ENCODE measurements around the gene HEYL.

HEYL gene

DNA sequence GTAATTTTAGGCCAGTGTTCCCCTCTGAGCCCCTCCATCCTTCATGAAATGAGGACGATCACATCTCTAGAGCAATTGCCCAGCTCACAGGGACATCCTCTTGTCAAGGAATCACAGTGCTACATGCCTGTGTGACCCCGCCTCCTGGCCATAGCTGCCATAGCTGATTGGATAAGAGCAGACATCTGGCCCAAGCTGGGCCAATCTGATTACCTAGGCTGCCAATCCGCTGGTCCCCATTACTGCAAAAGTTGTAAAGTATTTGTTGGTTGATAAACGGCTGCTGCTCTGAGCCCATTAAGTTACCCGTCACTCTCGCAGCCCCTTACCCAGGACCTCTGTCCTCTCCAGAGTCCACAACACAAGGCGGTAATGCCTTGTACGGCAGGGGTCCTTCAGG, 24.1 kb upstream of the HEYL start:
- DNase-seq = no peak

DNA sequence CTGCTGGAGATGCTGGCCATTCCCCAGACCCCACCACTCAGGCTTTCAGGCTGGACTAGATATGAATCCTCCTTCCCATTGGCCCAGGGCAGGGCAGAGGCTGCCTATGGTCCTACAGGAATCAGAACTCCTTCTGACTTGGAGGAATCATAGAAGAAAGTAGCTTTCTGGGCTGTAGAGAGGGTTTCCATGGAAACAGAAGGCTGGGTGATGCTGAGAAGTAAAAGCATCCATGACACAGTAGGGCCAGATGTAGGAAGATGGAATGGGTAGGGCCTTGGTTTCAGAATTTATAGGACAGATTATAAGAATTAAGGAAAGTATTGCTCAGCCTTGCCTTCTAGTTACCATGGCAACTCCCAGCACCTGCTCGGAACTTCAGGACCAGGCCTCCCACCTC, 23.4 kb upstream of the HEYL start:
- DNase-seq = no peak

GRCh38 chr1:39659538-39659937, 20.1 kb upstream of the HEYL start:
- DNase-seq = no peak

DNA sequence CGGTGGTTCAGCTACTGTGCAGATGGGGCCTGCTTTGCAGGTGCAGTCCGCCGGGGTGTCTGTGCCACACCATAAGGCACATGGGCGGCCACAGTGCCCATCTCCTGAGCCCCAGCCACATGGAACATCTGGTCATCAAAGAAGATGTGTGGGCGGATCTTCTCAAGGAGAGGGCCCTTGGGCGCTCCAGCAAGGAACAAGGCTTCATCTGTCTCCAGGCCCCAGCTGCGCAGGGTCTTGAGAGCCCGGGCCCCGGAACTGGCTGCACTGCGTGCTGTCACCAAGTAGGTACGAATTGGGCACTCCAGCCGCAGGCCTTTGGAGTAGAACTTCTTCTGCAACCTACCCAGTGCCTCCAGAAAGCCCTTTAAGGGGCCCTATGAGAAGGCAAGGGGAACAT, 19.7 kb upstream of the HEYL start:
- no peak for DNase-seq

DNA sequence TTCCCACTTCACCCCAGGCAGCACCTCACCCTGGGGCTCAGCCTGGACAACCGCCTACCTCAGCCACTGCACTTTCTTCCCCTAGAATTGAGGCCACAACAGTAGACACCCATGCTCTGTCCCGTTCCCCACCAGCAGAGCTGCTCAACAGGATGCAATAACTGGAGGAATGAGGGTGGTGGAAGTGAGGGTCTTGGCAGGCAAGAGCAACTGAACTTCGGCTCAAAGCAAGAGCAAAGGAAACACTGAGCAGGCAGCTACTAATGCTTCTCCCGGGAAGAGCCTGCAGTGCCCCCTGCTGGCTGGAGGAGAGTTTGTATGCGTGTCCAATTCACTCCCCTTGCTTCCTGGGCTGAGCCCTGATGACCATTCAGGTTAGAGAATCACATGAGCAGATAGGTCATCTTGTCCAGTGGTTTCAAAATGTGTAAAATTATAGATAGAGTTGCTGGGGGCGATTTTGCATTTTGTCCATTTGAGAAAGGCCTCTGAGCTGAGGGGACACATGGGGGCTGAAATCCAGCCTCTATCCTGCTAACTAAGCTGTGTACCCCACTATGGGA, 18.6 kb upstream of the HEYL start:
- DNase-seq = peak; percentile 79

GRCh38 chr1:39657402-39657801, 18.0 kb upstream of the HEYL start:
- no peak for DNase-seq

GRCh38 chr1:39656391-39656790, 16.9 kb upstream of the HEYL start:
- no peak for DNase-seq

- DNase-seq = no peak
These were observed 16.3 kb upstream of the HEYL start for GRCh38 chr1:39655578-39656268.

DNA sequence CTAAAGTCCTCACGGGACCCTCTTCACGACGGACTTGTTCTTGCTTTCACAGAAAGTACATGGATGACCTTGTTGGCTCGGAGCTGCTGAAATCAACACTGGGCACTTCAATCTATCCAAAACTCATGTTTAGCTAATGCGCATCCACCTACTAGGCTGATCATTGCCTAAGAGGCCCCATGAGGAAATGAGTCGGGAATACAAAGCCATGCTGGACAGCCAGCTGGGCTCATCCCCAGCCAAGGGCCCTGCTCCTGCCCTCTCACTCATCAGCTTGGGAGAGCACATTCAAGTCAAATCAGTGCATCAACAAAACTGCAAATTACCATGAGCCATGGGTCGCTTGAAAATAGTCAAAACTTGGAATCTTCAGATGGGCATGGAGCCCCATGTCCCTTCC, 14.8 kb upstream of the HEYL start:
- DNase-seq = no peak

DNA sequence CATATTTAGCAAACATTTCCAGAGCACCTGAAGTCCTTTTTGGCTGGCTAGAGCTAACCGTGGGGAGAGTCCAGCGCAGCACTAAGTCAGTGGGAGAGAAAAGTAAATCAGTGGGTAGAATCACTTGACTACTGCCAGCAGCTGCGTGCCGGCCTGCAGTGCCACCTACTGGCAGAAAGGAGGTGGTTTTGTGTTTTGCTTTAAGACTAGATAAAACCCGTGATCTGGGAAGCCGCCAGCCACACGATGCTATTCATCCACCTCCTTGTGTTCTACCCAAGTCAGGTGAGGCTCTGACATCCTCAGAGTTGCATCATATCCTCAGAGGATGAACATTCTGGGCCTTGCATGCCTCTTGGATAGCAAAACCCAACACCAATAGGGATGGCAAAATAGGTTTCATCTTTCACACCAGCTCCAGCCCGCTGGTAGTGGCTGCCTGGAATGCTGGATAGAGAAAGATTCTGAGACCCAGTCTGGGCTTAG, 14.1 kb upstream of the HEYL start:
- DNase-seq = peak; percentile 80

- DNase-seq = no peak
These were observed 13.1 kb upstream of the HEYL start for GRCh38 chr1:39652554-39652953.

- DNase-seq = no peak
These were observed 12.7 kb upstream of the HEYL start for GRCh38 chr1:39652105-39652504.

DNA sequence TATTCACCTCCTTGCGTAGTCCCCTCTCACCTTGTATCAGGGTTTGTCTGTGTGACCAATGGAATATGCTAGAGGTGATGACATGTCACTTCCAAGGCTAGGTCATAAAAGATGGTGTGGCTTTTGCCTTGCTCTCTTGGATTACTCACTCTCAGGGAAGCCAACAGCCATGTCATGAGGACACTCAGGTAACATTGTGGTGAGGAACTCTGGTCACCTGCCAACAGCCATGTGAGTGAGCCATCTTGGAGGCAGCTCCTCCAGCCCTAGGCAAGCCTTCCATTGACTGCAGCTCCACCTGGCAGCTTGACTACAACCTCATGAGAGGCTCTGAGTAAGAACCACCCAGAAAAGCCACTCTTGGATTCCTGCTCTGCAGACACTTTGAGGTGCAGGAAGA, 11.0 kb upstream of the HEYL start:
- no peak for DNase-seq

GRCh38 chr1:39649636-39650185, 10.3 kb upstream of the HEYL start:
- DNase-seq = no peak

GRCh38 chr1:39648496-39648895, 9.1 kb upstream of the HEYL start:
- DNase-seq = no peak

- DNase-seq = no peak
These were observed 7.8 kb upstream of the HEYL start for GRCh38 chr1:39647247-39647646.

DNA sequence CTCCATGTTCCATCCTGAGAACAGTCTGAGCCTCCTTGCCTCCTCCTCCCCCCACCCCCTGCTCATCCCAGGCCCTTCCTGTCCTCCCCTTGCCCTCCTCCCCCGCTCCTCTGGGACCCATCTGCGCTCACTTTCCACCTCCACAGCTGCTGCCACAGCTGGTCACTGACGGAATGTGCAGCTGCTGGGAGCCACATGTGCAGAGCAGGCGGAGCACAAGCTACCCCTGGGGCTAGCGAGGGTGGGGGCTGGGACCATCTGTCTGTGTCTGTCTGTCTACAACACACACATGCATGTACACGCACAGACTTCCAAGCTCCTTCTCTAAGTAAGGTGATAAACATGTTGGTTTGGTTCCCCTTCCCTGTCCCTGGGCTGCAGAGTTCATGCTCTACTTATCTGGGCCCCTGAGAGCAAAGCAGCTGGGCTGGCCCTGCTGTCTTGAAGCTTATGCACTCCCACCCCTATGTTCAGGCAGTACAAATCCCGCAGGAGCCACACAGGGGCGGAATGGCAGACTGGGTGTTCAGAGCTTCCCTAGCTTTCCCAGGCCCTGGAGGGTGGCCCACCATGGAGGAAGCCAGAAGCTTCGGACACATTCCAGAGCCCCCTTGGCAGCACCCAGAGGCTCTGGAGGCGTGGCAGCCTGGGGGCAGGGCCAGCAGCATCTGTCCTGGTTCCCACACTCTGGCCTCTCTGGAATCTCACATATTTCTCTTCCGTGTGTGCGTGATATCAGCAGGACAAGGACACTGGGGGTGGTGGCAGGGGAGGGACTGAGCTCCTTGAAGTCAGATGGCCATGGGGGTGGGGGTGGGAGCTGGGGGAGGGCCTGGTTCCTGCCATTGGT, 7.0 kb upstream of the HEYL start:
- DNase-seq = no peak

DNA sequence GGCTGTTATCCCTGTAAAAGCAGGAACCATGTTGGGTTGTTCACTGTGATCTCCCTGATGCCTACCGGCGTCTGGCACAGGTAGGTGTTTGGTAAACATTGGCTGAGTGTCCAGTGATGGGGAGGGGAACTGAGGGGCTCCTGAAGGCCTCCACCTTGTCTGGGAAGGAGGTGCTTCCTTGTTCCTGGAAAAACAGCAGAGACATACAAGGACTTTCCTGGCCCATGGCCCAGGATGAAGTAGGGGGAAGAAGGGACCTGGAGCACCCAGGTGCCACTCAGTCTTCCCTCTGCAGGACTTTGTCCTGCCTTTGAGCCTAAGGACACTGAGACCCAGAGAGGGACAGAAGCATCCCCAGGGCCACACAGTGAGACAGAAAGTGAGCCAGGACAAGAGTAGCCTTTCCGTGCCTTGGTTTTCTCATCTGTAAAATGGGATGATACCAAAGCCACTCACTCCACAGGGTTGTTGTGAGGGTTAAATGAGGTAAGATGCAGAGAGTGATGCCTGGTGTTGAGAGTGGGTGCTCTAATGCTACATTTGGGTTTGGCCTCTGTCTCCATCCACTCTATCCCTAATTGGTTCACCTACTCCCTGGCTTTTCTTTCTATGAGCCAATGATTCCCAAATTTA, 6.1 kb upstream of the HEYL start:
- DNase-seq = no peak

- DNase-seq = no peak
These were observed 4.3 kb upstream of the HEYL start for GRCh38 chr1:39643705-39644104.

GRCh38 chr1:39642796-39643195, 3.4 kb upstream of the HEYL start:
- no peak for DNase-seq

GRCh38 chr1:39640861-39641260, 1.4 kb upstream of the HEYL start:
- DNase-seq = no peak

- no peak for DNase-seq
These were observed 508 bp downstream of the HEYL start for GRCh38 chr1:39638965-39639304.

- DNase-seq = no peak
These were observed 2.1 kb downstream of the HEYL start for GRCh38 chr1:39637361-39637760.

GRCh38 chr1:39635871-39636210, 3.6 kb downstream of the HEYL start:
- DNase-seq = no peak
